ENCODE results near the gene EME1. TPM values are rescaled to one million over a fixed set of nuclear protein-coding genes. Genes with fewer than 3 reads are reported as not detected.

EME1 gene
- total and polyA plus RNA-seq, 2 of the 8 experiments (the other 6 are each of a cell fraction or from before 2014, with no cell fraction given): 13.9 to 16.3 TPM

- Histone ChIP-seq H2AFZ (ENCODE audit: low read length) (no peak overlapping the region), H3K4me2 (ENCODE audit: insufficient read depth in 1 of 2, low read depth in 2 of 2, low read length in 2 of 2) (no peak overlapping the region), H3K18ac (ENCODE audit: extremely low read depth, low read length) (no peak overlapping the region), H3K9me3 (ENCODE audit: insufficient read depth in 2 of 2, low read depth in 1 of 2, low read length in 1 of 2) (peaks cover 3% of the 10 kb centered on the region in 2 experiments; a peak in 1 of 4 replicates), H3K9ac (replicated peaks in 1 of 4; ENCODE audit: extremely low read depth in 1 of 4, low read depth in 3 of 4, low read length in 3 of 4) (no peak overlapping the region), H3K56ac (replicated peaks; ENCODE audit: insufficient read length, low read depth, low read length) (no peak overlapping the region), H3K27me3 (replicated peaks in 1 of 4; ENCODE audit: control insufficient read depth in 3 of 4, extremely low read depth in 1 of 4, insufficient read depth in 3 of 4, low read length in 3 of 4) (peaks cover 0 to 2% (median 0%) of the 10 kb centered on the region in 4 experiments; a peak in 3 of 7 replicates), H2BK20ac (ENCODE audit: low read length) (no peak overlapping the region), H3K4me3 (ENCODE audit: extremely low read depth in 1 of 4, insufficient read depth in 2 of 4, low read depth in 3 of 4, low read length in 4 of 4) (no peak overlapping the region), H2BK12ac (ENCODE audit: low read depth, low read length) (no peak overlapping the region), H3K79me1 (ENCODE audit: low read depth, low read length) (no peaks in the 10 kb centered on the region), H4K5ac (ENCODE audit: insufficient read length, low read depth, low read length) (no peak overlapping the region), H3K4ac (replicated peaks; ENCODE audit: insufficient read length, low read depth, low read length) (no peak overlapping the region), H4K8ac (ENCODE audit: extremely low read depth, insufficient read depth, low read length) (no peak overlapping the region), H4K91ac (replicated peaks; ENCODE audit: insufficient read length, low read length) (no peak overlapping the region), H3K23me2 (ENCODE audit: low read depth, low read length) (peaks cover 11% of the 10 kb centered on the region; the same call in 1 of the 2 replicates), H4K20me1 (replicated peaks in 1 of 2; ENCODE audit: control insufficient read depth in 1 of 2, insufficient read depth in 2 of 2, low read length in 2 of 2) (no peaks in the 10 kb centered on the region), H3K27ac (ENCODE audit: low read depth, low read length) (no peak overlapping the region), H2BK120ac (replicated peaks; ENCODE audit: low read depth, low read length) (no peak overlapping the region), H3K23ac (ENCODE audit: insufficient read length) (no peak overlapping the region), H3K14ac (ENCODE audit: insufficient read length) (no peak overlapping the region), H2BK5ac (ENCODE audit: low read depth, low read length) (no peak overlapping the region), H2BK15ac (ENCODE audit: low read length) (no peak overlapping the region), H3K79me2 (ENCODE audit: control insufficient read depth in 1 of 2, insufficient read depth in 2 of 2, low read length in 2 of 2) (no peaks in the 10 kb centered on the region), H2AK5ac (ENCODE audit: low read depth, low read length) (no peak overlapping the region), H3K36me3 (ENCODE audit: control insufficient read depth in 2 of 4, insufficient read depth in 4 of 4, low read length in 3 of 4) (no peaks in the 10 kb centered on the region), H3K4me1 (replicated peaks in 1 of 4; ENCODE audit: control insufficient read depth in 3 of 4, insufficient read depth in 4 of 4, low read length in 3 of 4) (peaks cover 6 to 13% (median 10%) of the 10 kb centered on the region in 4 experiments)
- TF ChIP-seq ATF2 (IDR thresholded peaks at IDR 0.05; ENCODE audit: low read length) (no peak), GTF2F1 (IDR thresholded peaks at IDR 0.05; ENCODE audit: borderline replicate concordance, low read depth, low read length) (no peak), CHD1 (IDR thresholded peaks at IDR 0.05; ENCODE audit: low read depth, low read length) (no peak), TEAD4 (IDR thresholded peaks at IDR 0.05; ENCODE audit: low read depth, low read length) (no peak), BACH1 (IDR thresholded peaks at IDR 0.05; ENCODE audit: low read length) (no peak)
- DNase-seq (ENCODE audit: low read depth in 1 of 2, low spot score in 2 of 2) (no peak), FAIRE-seq (no peak)
- POLR2A ChIA-PET (ENCODE audit: partially characterized antibody): no interaction called here
- WGBS, 2 experiments (ENCODE audit: extremely low coverage in 1 of 2, insufficient coverage in 1 of 2, insufficient read length in 1 of 2, insufficient replicate concordance in 2 of 2, low coverage in 1 of 2, low lambda C conversion rate in 2 of 2, missing lambda C conversion rate in 1 of 2): 70% methylated on average over 6 of the region's 6 CpGs; no CpG with 5 or more reads in 1 of the 2 experiments
- CTCF ChIA-PET (ENCODE audit: partially characterized antibody): interaction anchor here (1.1 to 2.2 kb wide), 2 partner anchors 26 to 419 kb away, joined by 3 to 14 read pairs; partner anchors contain the start of gene LRRC59
Measured at GRCh38 chr17:50423553-50424159, 50.6 kb downstream of the EME1 start.

Data from H1 (cell line).